IPS-18a (cell line): ENCODE results near the gene ZP4.

Experiments
- H3K27ac ChIP-seq: one replicate; pipeline ENCODE4 v1.5.1; 2013; ENCODE audit warnings: low read length
- H3K27me3 ChIP-seq: one replicate; pipeline ENCODE4 v1.6.1; 2013; ENCODE audit warnings: mild to moderate bottlenecking, low read length; ENCODE audit not compliant: control insufficient read depth, insufficient read depth
- H3K36me3 ChIP-seq: one replicate; pipeline ENCODE4 v1.6.1; 2013; ENCODE audit warnings: low read depth, low read length; ENCODE audit not compliant: control insufficient read depth
- H3K4me1 ChIP-seq: one replicate; pipeline ENCODE4 v1.6.1; 2013; ENCODE audit warnings: low read depth, low read length; ENCODE audit not compliant: control insufficient read depth
- H3K4me3 ChIP-seq: one replicate; pipeline ENCODE4 v1.5.1; 2013; ENCODE audit warnings: low read length
- H3K9ac ChIP-seq: one replicate; pipeline ENCODE4 v1.6.1; 2013; ENCODE audit warnings: mild to moderate bottlenecking, low read length, moderate library complexity
- H3K9me3 ChIP-seq: one replicate; pipeline ENCODE4 v1.6.1; 2013; ENCODE audit warnings: low read depth, low read length; ENCODE audit not compliant: control insufficient read depth

The ZP4 gene

GRCh38 chr1:237902960-237903743, 12.4 kb upstream of the ZP4 start:
- Histone ChIP-seq H3K36me3 (no peaks in the 10 kb centered on the region), H3K9ac (no peak overlapping the region), H3K9me3 (no peaks in the 10 kb centered on the region), H3K27me3 (no peaks in the 10 kb centered on the region), H3K4me1 (peaks cover 7% of the 10 kb centered on the region), H3K4me3 (no peak overlapping the region), H3K27ac (no peak overlapping the region)

GRCh38 chr1:237901299-237901934, 10.7 kb upstream of the ZP4 start:
- no peak overlapping the region for H3K4me3 ChIP-seq
- no peak overlapping the region for H3K27ac ChIP-seq
- H3K36me3 ChIP-seq = no peaks in the 10 kb centered on the region
- no peaks in the 10 kb centered on the region for H3K9me3 ChIP-seq
- H3K9ac ChIP-seq = no peak overlapping the region
- H3K4me1 ChIP-seq = peaks cover 7% of the 10 kb centered on the region
- no peaks in the 10 kb centered on the region for H3K27me3 ChIP-seq

GRCh38 chr1:237895630-237896029, 4.9 kb upstream of the ZP4 start:
- Histone ChIP-seq H3K27ac (no peak overlapping the region), H3K9me3 (no peaks in the 10 kb centered on the region), H3K4me1 (no peaks in the 10 kb centered on the region), H3K4me3 (no peak overlapping the region), H3K27me3 (no peaks in the 10 kb centered on the region), H3K36me3 (no peaks in the 10 kb centered on the region), H3K9ac (no peak overlapping the region)

- no peak overlapping the region for H3K27ac ChIP-seq
- H3K4me1 ChIP-seq = no peaks in the 10 kb centered on the region
- no peak overlapping the region for H3K4me3 ChIP-seq
- H3K27me3 ChIP-seq = no peaks in the 10 kb centered on the region
- no peaks in the 10 kb centered on the region for H3K36me3 ChIP-seq
- H3K9ac ChIP-seq = no peak overlapping the region
- no peaks in the 10 kb centered on the region for H3K9me3 ChIP-seq
Measured at GRCh38 chr1:237894131-237894530, 3.4 kb upstream of the ZP4 start.

- no peaks in the 10 kb centered on the region for H3K36me3 ChIP-seq
- no peak overlapping the region for H3K9ac ChIP-seq
- H3K27me3 ChIP-seq = no peaks in the 10 kb centered on the region
- H3K9me3 ChIP-seq = no peaks in the 10 kb centered on the region
- no peak overlapping the region for H3K27ac ChIP-seq
- no peak overlapping the region for H3K4me3 ChIP-seq
- H3K4me1 ChIP-seq = no peaks in the 10 kb centered on the region
Measured at GRCh38 chr1:237891979-237892378, 1.3 kb upstream of the ZP4 start.

GRCh38 chr1:237891266-237891665, 544 bp upstream of the ZP4 start:
- no peak overlapping the region for H3K4me3 ChIP-seq
- H3K4me1 ChIP-seq = no peaks in the 10 kb centered on the region
- H3K36me3 ChIP-seq = no peaks in the 10 kb centered on the region
- no peak overlapping the region for H3K27ac ChIP-seq
- H3K27me3 ChIP-seq = no peaks in the 10 kb centered on the region
- H3K9ac ChIP-seq = no peak overlapping the region
- H3K9me3 ChIP-seq = no peaks in the 10 kb centered on the region

- H3K27me3 ChIP-seq = no peaks in the 10 kb centered on the region
- H3K4me3 ChIP-seq = no peak overlapping the region
- H3K27ac ChIP-seq = no peak overlapping the region
- H3K9me3 ChIP-seq = no peaks in the 10 kb centered on the region
- H3K36me3 ChIP-seq = no peaks in the 10 kb centered on the region
- no peak overlapping the region for H3K9ac ChIP-seq
- H3K4me1 ChIP-seq = no peaks in the 10 kb centered on the region
Measured at GRCh38 chr1:237890416-237890815, 306 bp downstream of the ZP4 start.

- Histone ChIP-seq H3K27me3 (no peaks in the 10 kb centered on the region), H3K27ac (no peak overlapping the region)
Measured at GRCh38 chr1:237888143-237888542, 2.6 kb downstream of the ZP4 start.

GRCh38 chr1:237887542-237887941, 3.2 kb downstream of the ZP4 start:
- no peaks in the 10 kb centered on the region for H3K4me1 ChIP-seq
- no peaks in the 10 kb centered on the region for H3K9me3 ChIP-seq
- H3K27ac ChIP-seq = no peak overlapping the region
- no peak overlapping the region for H3K9ac ChIP-seq
- no peaks in the 10 kb centered on the region for H3K36me3 ChIP-seq
- H3K27me3 ChIP-seq = no peaks in the 10 kb centered on the region
- H3K4me3 ChIP-seq = no peak overlapping the region

More at GRCh38 chr1:237888143-237888542, 2.6 kb downstream of the ZP4 start:
- no peaks in the 10 kb centered on the region for H3K9me3 ChIP-seq
- H3K4me3 ChIP-seq = no peak overlapping the region
- H3K4me1 ChIP-seq = no peaks in the 10 kb centered on the region
- H3K36me3 ChIP-seq = no peaks in the 10 kb centered on the region
- no peak overlapping the region for H3K9ac ChIP-seq

GRCh38 chr1:237884237-237884636, 6.5 kb downstream of the ZP4 start:
- Histone ChIP-seq H3K9me3 (no peaks in the 10 kb centered on the region), H3K27ac (no peak overlapping the region), H3K9ac (no peak overlapping the region), H3K4me3 (no peak overlapping the region), H3K36me3 (no peaks in the 10 kb centered on the region), H3K4me1 (no peaks in the 10 kb centered on the region), H3K27me3 (no peaks in the 10 kb centered on the region)

GRCh38 chr1:237879195-237879594, 11.5 kb downstream of the ZP4 start:
- Histone ChIP-seq H3K27me3 (no peaks in the 10 kb centered on the region), H3K9me3 (no peaks in the 10 kb centered on the region), H3K4me3 (no peak overlapping the region), H3K27ac (no peak overlapping the region), H3K9ac (no peak overlapping the region), H3K4me1 (peaks cover 7% of the 10 kb centered on the region), H3K36me3 (no peaks in the 10 kb centered on the region)

- Histone ChIP-seq H3K9ac (no peak overlapping the region), H3K9me3 (no peaks in the 10 kb centered on the region), H3K4me3 (no peak overlapping the region), H3K27me3 (no peaks in the 10 kb centered on the region), H3K4me1 (peaks cover 13% of the 10 kb centered on the region), H3K36me3 (no peaks in the 10 kb centered on the region), H3K27ac (no peak overlapping the region)
Measured at GRCh38 chr1:237878406-237878805, 12.3 kb downstream of the ZP4 start.
